GM18870 (cell line): ENCODE measurements around the gene KASH5.

Experiments
- ATAC-seq: cut with Tn5 transposase; IDR thresholded peaks from one replicate; pipeline ENCODE4 v1.9.1; 2021; ENCODE audit warnings: moderate library complexity; ENCODE audit not compliant: unreplicated experiment

KASH5 gene, protein sequence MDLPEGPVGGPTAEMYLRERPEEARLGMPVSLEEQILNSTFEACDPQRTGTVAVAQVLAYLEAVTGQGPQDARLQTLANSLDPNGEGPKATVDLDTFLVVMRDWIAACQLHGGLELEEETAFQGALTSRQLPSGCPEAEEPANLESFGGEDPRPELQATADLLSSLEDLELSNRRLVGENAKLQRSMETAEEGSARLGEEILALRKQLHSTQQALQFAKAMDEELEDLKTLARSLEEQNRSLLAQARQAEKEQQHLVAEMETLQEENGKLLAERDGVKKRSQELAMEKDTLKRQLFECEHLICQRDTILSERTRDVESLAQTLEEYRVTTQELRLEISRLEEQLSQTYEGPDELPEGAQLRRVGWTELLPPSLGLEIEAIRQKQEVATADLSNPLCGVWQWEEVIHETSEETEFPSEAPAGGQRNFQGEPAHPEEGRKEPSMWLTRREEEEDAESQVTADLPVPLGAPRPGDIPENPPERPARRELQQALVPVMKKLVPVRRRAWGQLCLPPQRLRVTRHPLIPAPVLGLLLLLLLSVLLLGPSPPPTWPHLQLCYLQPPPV

DNA sequence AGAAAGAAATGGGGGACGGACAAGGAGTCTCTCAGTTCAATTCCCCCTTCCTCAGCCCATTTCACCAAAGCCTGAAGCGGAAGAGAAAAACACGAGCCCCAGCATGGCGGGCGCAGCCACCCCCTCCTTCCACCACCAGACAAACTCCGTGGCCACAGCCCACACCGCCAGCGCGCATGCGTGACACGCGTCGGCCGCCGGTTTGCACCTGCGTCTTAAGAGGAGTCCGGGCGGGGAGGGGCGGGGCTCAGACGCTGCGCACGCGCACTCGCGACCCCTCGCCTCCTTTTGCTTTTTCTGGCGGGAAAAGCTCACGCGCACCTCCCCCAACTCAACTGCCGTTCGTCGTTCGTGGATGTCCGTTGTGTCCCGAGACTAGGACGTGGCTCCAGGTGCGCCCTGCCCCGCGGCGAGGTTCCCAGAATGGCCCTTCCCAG is at the start of gene KASH5:
TSS of gene KASH5 (plus strand) at position 314 of the 437 bp plus-strand sequence. CDS start 2,635 bp downstream, outside the sequence.
- no peak for ATAC-seq

DNA sequence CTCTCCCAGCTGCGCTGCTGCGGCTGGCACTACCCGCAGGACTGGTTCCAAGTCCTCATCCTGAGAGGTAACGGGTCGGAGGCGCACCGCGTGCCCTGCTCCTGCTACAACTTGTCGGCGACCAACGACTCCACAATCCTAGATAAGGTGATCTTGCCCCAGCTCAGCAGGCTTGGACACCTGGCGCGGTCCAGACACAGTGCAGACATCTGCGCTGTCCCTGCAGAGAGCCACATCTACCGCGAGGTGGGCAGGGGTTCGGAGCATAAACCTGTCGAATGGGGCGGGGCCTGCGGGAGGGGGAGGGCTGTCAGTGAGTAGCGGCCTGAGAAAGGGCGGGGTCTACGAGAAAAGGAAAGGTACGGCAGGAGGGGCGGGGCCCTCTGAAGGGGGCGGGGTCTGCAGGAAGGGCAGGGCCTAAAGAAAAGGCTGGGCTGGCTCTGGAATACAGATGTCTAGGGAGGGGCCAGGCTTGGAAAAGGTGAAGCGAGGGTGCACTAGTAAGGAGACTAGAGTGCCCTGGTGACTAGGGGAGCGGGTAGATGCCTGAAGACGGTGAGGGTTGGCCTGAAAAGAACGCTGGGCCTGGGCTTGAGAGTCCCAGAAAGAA is 49.3 kb upstream of the KASH5 start:
- ATAC-seq: no peak

DNA sequence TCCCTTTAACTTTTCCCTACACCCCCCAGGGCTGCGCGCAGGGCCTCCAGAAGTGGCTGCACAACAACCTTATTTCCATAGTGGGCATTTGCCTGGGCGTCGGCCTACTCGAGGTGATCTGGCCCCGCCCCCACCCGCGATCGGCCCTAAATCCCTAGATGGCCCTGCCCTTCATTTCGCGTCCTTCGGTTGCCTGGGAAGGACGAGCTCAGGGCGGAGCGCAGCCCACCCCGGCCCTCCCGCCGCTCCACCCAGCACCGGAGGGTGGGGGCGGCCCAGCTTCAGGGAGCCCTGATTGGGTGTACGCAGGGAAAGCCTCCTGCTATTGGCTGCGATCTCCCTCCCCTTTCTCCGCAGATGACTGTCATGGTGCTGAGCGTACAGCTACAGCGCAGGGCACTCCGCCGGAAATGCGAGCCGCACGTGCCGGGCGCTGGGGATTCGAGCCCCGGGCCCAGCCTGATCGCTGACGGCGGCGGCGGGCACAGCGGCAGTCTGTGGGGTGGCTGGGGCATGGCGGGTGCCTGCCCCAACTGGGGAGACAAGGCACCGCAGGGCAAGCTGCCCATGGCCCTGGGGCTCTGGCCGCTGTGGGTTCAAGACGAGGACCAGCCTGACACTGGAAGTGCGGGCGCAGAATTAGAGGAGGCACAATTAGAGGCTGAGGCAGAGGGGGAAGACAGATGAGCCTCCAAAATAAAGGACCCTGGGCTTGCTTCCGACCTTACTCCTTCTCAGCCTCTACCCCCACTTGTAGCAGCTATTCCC is 48.6 kb upstream of the KASH5 start:
- ATAC-seq: no peak

DNA sequence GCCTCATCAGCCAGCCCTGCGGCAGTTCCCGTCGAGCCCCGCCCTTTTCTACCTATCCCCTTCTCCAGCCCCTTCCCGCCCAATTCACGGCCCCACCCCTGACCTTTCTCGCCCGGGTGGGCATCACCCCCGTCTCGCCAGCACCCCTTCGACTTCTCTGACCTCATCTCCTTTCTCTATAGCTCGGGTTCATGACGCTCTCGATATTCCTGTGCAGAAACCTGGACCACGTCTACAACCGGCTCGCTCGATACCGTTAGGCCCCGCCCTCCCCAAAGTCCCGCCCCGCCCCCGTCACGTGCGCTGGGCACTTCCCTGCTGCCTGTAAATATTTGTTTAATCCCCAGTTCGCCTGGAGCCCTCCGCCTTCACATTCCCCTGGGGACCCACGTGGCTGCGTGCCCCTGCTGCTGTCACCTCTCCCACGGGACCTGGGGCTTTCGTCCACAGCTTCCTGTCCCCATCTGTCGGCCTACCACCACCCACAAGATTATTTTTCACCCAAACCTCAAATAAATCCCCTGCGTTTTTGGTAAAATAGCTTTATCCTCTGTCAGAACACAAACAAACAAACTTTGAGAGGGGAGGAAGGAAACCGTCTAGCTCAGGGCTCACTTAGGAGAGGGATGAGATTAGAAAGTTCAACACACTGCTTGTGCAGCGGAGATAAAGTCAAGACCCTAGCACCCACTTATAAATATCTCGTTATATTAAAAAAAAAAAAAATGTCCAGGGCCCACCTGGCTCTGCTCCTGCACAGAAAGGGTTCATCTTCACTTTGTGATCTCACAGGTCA is 47.8 kb upstream of the KASH5 start:
- no peak for ATAC-seq

DNA sequence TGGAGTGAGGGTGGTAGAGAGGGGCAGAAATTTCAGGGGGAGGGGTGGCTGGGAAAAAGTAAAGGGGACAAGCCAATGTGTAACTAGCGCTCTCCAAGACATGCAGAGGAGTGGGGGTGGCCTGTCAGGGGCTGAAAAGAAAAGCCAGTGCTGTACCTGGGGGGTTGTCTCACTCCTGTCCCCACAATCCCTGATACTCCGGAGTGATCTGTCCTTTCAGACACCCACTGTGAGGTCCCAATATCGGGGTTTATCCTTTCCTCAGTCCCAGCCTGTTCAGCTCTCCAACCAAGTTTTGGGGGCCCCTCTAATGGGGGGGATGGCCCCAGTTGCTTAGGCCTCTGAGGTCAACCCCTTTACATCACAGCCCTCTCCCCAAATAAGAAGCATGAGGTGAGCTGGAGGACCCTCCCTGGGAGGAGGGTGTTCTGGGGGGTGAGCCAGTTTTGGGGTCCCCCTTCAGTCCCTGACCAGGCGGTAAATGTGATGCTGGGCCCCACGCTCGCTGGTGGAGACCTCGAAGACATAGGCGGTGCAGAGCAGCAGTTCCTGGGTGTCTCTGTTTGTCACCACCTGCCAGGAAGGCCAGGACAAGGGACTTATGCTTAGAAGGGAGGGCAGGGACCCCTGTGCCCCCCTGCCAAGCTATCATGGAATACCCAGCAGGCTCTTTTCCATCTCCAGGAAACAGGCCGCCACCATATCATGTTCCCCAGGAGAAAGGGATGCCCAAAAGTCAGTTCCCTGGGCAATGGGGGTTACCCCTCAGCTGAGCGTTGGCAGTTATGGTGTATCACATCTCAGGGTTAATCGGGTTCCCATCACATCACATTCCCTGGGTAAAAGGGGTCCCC is 47.0 kb upstream of the KASH5 start:
- no peak for ATAC-seq

DNA sequence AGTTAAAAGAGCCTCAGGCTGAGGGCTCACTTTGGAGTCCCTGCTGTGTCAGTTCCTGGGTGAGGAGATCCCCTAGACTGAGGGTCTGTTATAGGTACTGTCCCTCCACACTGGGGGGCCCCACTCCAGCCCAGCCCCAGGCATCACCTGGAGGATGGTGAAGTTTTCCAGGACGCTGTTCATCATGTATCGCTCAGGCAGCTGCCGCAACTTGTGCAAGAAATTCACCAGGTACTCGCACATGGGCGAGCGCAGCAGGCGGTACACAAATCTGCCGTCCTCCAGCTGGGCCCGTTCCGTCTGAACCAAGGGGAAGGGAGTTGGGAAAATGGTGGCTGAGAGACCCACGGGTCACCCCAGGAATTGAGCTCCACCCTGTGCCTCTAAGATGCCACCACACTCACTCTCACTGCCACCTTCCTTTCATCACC is 45.7 kb upstream of the KASH5 start:
- no peak for ATAC-seq

DNA sequence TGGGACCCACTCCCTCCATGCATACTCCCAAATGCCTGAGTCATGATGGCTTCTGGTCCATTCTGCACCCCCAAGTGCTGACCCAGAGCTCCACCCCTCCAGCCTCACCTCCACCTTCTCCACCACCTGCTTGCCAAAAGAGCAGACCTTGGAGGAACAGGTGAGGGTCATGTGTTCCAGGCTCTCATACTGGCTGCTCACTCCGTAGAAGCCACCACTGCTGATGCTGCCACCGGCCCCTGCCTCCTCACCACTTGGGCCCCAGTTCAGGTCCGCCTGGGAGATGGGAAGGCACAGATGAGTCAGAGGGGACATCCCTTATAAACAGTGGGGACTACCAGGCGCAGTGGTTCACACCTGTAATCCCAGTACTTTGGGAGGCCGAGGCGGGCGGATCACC is 44.9 kb upstream of the KASH5 start:
- ATAC-seq: no peak

DNA sequence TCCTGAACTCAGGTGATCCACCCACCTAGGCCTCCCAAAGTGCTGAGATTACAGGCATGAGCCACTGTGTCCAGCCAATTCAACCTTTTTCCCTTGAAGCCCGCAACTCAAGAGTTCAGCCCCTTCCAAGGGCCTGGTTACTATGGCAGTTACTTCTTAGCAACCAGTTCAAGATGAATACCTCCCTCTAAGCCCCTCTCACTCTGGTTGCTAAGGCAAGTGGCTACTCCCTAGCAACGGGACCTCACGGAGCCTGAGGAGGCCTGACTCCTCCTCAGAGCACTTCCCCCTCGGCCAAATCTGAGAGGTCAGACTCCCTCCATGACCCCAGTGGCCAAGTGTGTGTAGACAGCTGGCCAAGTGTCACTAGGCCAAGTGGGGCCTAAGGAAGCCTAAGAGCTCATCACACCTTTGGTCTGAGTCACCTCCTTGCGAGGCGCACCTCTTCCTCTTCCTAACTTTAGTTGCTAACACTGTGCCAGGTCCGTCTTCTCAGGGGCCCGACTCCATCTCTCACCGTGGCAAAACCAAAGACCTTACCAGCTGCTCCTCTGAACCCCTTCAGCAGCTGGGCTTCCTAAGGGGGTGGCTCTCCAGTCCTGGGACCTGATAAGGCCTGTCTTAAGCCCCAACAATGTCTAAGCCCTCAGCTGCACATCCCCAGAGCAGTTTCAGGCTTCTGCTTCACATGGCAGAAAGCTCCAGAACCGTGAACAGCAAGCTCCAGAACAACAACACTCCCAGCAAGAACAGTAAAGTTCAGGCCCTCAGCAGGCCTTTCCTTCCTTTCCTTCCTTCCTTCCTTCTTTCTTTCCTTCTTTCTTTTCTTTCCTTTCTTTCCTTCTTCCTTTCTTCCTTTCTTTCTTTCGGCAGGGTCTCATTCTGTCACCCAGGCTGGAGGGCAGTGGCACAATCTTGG is 43.3 kb upstream of the KASH5 start:
- no peak for ATAC-seq

DNA sequence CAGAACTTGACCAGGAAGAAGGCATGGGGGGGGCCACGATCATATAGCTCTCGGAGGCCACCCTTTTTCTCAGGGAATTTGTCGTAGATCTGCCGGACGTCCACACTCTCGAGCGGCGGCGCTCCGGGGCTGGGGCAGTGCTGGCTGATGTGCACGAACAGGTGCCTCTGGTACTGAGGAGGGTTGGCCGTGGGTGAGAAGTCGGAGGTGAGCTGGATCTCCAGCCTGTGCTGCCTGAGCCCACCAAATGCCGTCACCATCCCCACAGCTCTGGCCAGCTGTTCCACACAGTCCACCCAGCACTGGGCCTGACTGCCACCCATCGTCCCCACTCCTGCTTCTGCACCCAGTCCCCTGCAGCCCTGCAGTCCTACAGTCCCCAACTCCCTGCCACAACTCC is 40.9 kb upstream of the KASH5 start:
- ATAC-seq: no peak

DNA sequence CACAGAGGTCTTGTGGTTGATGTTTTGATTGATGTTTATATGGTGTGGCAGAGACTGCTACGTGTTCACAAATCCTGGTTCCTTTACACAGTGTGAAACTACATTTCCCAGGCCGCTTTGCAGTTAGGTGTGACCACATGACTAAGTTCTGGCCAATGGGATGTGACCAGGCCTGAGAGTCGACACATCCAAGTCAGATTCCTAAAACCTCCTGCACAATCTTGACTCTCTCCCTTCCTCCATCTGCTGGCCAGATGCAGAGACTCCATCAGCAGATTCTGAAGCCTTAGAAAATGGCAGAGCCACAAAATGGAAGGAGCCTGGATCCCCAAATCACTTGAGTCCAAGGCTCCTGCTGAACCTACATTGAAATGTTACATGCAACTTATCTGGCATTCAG is 40.2 kb upstream of the KASH5 start:
- no peak for ATAC-seq

DNA sequence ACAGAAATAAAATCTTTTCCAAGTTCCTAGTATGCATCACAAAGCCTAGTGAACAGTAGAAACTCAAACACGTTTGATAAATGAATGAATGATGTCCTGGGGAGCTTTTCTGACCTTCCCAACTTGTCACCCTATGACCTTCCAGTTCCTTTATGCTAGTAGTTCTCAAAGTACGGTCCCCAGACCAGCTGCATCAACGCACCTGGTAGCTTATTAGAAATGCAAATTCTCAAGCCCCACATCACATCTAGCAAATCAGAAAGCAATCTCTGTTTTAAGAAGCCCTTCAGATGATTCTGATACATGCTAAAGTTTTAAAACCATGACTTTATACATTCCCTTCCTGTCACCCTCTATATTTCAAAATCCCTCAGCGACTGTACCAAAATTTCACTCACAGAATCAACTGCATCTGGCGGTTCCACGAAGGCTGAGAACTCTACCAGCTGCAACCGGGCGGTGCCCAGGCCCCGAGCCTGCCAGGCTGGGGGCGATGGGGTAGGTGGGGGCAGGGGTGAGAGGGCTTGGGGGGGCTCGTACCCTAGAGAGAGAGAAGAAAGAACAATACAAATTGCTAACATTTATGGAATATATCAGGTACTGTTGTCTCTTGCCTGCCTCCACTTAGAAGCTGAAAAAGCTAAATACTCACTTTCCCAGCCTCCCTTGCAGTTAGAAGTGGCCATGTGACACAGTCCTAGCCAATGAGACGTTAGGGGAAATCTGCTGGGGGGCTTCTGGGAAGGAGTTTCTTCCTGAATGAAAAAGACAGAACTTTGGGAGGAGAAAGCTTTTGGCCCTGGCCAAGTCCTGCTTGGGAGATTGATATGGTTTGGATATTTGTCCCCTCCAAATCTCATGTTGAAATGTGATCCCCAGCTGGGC is 39.5 kb upstream of the KASH5 start:
- ATAC-seq: no peak

DNA sequence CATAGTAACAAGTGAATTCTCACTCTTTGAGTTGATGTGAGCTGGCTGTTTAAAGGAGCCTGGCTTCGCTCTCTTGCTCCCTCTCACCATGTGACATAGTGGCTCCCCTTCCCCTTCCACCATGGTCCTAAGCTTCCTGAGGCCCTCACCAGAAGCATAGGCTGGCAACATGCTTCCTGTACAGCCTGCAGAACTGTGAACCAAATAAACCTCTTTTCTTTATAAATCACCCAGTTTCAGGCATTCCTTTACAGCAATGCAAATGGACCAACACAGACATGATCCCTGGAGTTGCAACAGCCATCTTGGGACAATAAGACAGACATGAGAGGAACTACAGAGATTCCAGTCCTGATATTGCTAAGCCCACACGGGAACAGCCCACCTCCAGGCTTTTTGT is 38.5 kb upstream of the KASH5 start:
- ATAC-seq: no peak

DNA sequence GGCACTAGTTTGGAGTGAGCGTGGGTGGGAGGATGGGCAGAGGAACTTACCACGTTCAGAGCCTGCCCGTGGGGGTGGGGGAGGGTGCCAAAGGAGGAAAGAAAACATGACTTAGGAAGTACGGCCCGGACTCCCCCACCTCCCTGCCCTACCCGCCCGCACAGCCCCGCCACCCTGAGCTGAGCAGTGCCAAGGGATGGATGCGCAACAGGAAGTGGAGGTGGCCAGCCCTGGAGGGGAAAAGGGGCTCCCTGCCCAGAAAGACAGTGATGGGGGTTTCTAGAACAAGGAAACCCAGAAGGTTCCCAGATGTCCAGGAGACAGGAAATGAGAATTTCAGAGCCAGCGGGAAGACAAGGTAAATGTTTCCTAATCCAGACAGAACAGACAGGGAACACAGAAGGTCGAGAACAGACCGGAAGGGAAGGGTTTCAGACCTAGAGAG is 32.1 kb upstream of the KASH5 start:
- ATAC-seq: no peak

DNA sequence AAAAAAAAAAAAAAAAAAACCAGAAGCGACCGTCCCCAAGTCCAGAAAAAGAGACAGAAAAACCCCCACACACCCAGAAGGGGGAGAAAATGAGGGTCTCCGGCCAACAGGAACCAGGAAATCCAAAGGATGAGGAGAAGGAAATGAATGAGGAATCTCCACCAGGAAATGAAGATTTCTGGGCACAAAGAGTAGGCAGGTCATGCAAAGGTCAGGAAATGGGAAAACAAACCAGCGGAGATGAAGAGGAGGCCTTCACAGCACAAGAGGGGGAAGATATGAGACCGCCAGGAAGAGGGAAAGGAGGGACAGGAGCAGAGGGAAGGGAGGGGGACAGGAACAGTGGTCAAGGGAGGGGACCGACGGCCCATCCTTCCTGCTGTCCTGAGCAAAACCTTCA is 31.7 kb upstream of the KASH5 start:
- ATAC-seq: no peak

DNA sequence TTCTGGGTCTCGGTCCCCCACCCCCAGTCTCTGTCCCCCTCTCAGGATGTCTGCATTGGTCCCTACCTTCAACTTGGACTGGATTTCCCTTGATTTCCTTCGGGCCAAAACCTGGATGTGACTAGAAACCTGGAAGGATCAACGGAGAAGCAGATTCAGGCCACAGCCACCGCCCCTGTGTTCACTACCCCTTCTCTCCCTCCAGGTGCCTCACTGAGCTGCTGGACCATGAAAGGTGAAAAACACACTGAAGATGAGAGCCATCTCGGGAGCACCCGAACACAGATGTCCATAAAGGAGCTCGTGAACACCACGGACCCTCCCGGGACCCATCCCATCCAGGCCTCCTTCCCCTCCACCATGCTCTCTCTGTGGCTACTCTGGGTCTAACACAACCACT is 30.9 kb upstream of the KASH5 start:
- ATAC-seq: no peak

DNA sequence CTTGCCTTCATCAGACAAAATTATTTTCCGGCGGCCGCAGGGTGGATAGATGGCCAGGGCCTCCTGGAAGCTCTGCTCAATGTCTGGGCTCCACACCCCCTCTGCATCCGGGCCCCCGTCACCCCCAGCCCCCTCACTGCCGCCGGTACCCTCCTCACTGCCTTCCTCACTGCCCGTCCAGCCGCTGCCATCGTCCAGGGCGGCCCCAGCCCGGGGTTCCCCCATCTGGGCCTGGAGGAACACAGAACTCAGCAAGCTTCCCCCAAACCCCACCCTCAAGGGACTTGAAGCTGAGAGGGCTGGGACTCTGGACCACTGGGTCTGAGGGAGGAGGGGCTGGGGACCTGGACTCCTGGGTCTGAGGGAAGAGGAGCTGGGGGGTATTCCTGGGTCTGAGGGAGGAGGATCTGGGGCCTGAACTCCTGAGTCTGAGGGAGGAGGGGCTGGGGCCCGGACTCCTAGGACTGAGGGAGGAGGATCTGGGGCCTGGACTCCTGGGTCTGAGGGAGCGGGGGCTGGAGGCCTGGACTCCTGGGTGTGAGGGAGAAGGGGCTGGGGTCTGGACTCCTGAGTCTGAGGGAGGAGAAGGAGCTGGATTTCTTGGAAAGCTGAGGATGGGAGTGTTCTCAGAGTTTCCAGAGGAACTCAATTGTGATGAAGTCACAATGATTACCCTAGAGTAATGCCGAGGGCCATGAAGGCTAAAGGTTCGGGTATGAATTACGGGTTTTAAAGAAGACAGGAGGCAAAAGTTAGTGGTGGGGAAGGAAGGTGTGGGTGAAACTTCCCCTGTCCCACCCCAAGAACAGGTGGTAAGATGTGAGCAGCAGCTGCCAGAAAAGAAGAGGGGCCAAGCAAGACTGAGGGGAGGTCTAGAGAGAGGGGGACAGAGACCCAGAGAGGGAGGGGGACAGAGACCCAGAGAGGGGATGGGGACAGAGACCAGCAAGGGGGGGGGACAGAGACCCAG is 27.9 kb upstream of the KASH5 start:
- no peak for ATAC-seq
